MM.1S (cell line): ENCODE data around the gene ZNF277.

Experiments
- DNase-seq: peaks from one replicate; pipeline ENCODE4 v3.0.0-alpha.2; 2015
- H2AFZ ChIP-seq: fragments of 300-600 bp; sonication (generic); 2 replicates; pipeline ENCODE4 v1.6.0; 2016; ENCODE audit warnings: antibody characterized with exemption, low read length
- H3F3A ChIP-seq: fragments of 300-600 bp; sonication (generic); 2 replicates; pipeline ENCODE4 v1.6.1; 2016; ENCODE audit warnings: mild to moderate bottlenecking, antibody characterized with exemption, low read length, moderate library complexity, mixed read lengths; ENCODE audit not compliant: insufficient read depth
- H3K27ac ChIP-seq: fragments of 300-600 bp; sonication (generic); 2 replicates; pipeline ENCODE4 v1.5.1; 2016; ENCODE audit warnings: mild to moderate bottlenecking, low read length
- H3K27me3 ChIP-seq: fragments of 300-600 bp; sonication (generic); replicated peaks from 2 replicates; pipeline ENCODE4 v1.6.0; 2016; ENCODE audit warnings: low read length; ENCODE audit not compliant: insufficient read depth
- H3K36me3 ChIP-seq: fragments of 300-600 bp; sonication (generic); replicated peaks from 2 replicates; pipeline ENCODE4 v1.6.1; 2016; ENCODE audit warnings: mild to moderate bottlenecking, low read length, mixed read lengths; ENCODE audit not compliant: insufficient read depth
- H3K4me1 ChIP-seq: fragments of 300-600 bp; sonication (generic); 2 replicates; pipeline ENCODE4 v1.6.1; 2016; ENCODE audit warnings: low read length, mixed read lengths
- H3K4me2 ChIP-seq: fragments of 300-600 bp; sonication (generic); 2 replicates; pipeline ENCODE4 v1.6.0; 2016; ENCODE audit warnings: low read depth, low read length
- H3K4me3 ChIP-seq: fragments of 300-600 bp; sonication (generic); 2 replicates; pipeline ENCODE4 v1.5.1; 2016; ENCODE audit warnings: low read length, mixed read lengths
- H3K79me2 ChIP-seq: fragments of 300-600 bp; sonication (generic); 2 replicates; pipeline ENCODE4 v1.6.1; 2016; ENCODE audit warnings: mixed run types, low read length, mixed read lengths
- H3K9ac ChIP-seq: fragments of 300-600 bp; sonication (generic); 2 replicates; pipeline ENCODE4 v1.6.1; 2016; ENCODE audit warnings: low read length, mixed read lengths
- H3K9me2 ChIP-seq: fragments of 300-600 bp; sonication (generic); replicated peaks from 2 replicates; pipeline ENCODE4 v1.6.1; 2016; ENCODE audit warnings: mild to moderate bottlenecking, low read length, mixed read lengths; ENCODE audit not compliant: insufficient read depth
- H3K9me3 ChIP-seq: fragments of 300-600 bp; sonication (generic); replicated peaks from 2 replicates; pipeline ENCODE4 v1.6.1; 2016; ENCODE audit warnings: mild to moderate bottlenecking, low read length, mixed read lengths; ENCODE audit not compliant: insufficient read depth
- H4K20me1 ChIP-seq: fragments of 300-600 bp; sonication (generic); 2 replicates; pipeline ENCODE4 v1.6.1; 2016; ENCODE audit warnings: mild to moderate bottlenecking, low read length, moderate library complexity, mixed read lengths; ENCODE audit not compliant: insufficient read depth
- CTCF ChIP-seq: fragments of 300-600 bp; sonication (generic); IDR thresholded peaks from 2 replicates; pipeline ENCODE4 v1.5.1; 2016; ENCODE audit warnings: antibody characterized with exemption, low read length, mixed read lengths
- EZH2 ChIP-seq: fragments of 300-600 bp; sonication (generic); optimal IDR thresholded peaks from 2 replicates; pipeline ENCODE3; 2017; ENCODE audit warnings: low read depth, mild to moderate bottlenecking, antibody characterized with exemption, low read length, mixed read lengths
- EZH2phosphoT487 ChIP-seq: fragments of 300-600 bp; sonication (generic); IDR thresholded peaks from 2 replicates; pipeline ENCODE4 v1.6.1; 2018; ENCODE audit warnings: antibody characterized with exemption, low read length

ZNF277 gene

GRCh38 chr7:112206238-112206990 is at the start of gene ZNF277, which contains the start of gene DOCK4:
Gene ZNF277, plus strand, starts transcription at chr7:112206695. Its CDS starts 22 bp downstream, at chr7:112206717.
Gene DOCK4, minus strand, starts transcription at chr7:112206399. Its CDS starts 261 bp downstream, at chr7:112206138.
- peak within 1 kb of the TSS; percentile 89 for H2AFZ ChIP-seq
- H3K9ac ChIP-seq, result peak within 1 kb of the TSS; percentile 74
- TF ChIP-seq CTCF (no peak), EZH2phosphoT487 (no peak), EZH2 (no peak)
- H3F3A ChIP-seq, result peaks cover 34% of the 10 kb centered on the region
- no peaks in the 10 kb centered on the region for H3K36me3 ChIP-seq
- peak within 1 kb of the TSS; percentile 74; the same call in 1 of the 2 replicates for H3K27ac ChIP-seq
- DNase-seq, result peak; percentile 100
- H3K27me3 ChIP-seq, result no peaks in the 10 kb centered on the region
- H3K9me3 ChIP-seq, result no peaks in the 10 kb centered on the region
- H3K4me3 ChIP-seq, result peak within 1 kb of the TSS; percentile 86
- peaks cover 6% of the 10 kb centered on the region for H3K4me1 ChIP-seq
- H3K9me2 ChIP-seq, result no peaks in the 10 kb centered on the region
- H4K20me1 ChIP-seq, result no peaks in the 10 kb centered on the region
- H3K4me2 ChIP-seq, result peak within 1 kb of the TSS; percentile 87
- H3K79me2 ChIP-seq, result peaks cover 94% of the 10 kb centered on the region

GRCh38 chr7:112157072-112157471 is 49.4 kb upstream of the ZNF277 start:
- H3K79me2 ChIP-seq, result peaks cover 80% of the 10 kb centered on the region
- TF ChIP-seq CTCF (no peak), EZH2 (no peak), EZH2phosphoT487 (no peak)

GRCh38 chr7:112159351-112159750 is 47.1 kb upstream of the ZNF277 start:
- no peaks in the 10 kb centered on the region for H3K4me1 ChIP-seq
- TF ChIP-seq EZH2 (no peak), CTCF (no peak), EZH2phosphoT487 (no peak)
- DNase-seq, result no peak
- H3K4me3 ChIP-seq, result no peak overlapping the region
- H3K27ac ChIP-seq, result no peak overlapping the region
- no peaks in the 10 kb centered on the region for H3K9me2 ChIP-seq
- H3K9me3 ChIP-seq, result no peaks in the 10 kb centered on the region
- no peak overlapping the region for H3K4me2 ChIP-seq
- H3K9ac ChIP-seq, result no peak overlapping the region
- H2AFZ ChIP-seq, result no peak overlapping the region
- H3F3A ChIP-seq, result no peaks in the 10 kb centered on the region
- 0 out of 2 replicates have a peak, but pooled peaks cover 4% of the 10 kb centered on the region for H4K20me1 ChIP-seq
- no peaks in the 10 kb centered on the region for H3K27me3 ChIP-seq
- H3K36me3 ChIP-seq, result no peaks in the 10 kb centered on the region
- H3K79me2 ChIP-seq, result peaks cover 87% of the 10 kb centered on the region

More at GRCh38 chr7:112157072-112157471, 49.4 kb upstream of the ZNF277 start:
- Histone ChIP-seq H2AFZ (no peak overlapping the region), H3K36me3 (no peaks in the 10 kb centered on the region), H3K9ac (no peak overlapping the region), H3K4me2 (no peak overlapping the region), H3K4me3 (no peak overlapping the region), H3K27ac (no peak overlapping the region), H3K9me2 (no peaks in the 10 kb centered on the region), H3K27me3 (no peaks in the 10 kb centered on the region), H3K4me1 (no peaks in the 10 kb centered on the region), H3F3A (no peaks in the 10 kb centered on the region), H3K9me3 (no peaks in the 10 kb centered on the region), H4K20me1 (no peaks in the 10 kb centered on the region)
- no peak for DNase-seq
